Duodenal mucosa (tissue), 2 donors: ENCODE data around the gene MANEAL.
A peak's percentile ranks its signal among the peaks of the same experiment; 100 is the strongest.

ENCODE experiments used
- H3K27ac ChIP-seq: one replicate; pipeline ENCODE4 v1.7.0; 2013; ENCODE audit warnings: low read depth, low read length
- H3K27me3 ChIP-seq, 2 donors: one replicate each; pipeline ENCODE4 v1.7.0; 2013; ENCODE audit warnings: low read length in 2 of 2, control low read depth in 1 of 2; ENCODE audit not compliant: insufficient read depth in 2 of 2, control insufficient read depth in 1 of 2
- H3K36me3 ChIP-seq, 2 donors: one replicate each; pipeline ENCODE4 v1.7.0; 2013; ENCODE audit warnings: low read length in 2 of 2, control low read depth in 1 of 2; ENCODE audit not compliant: insufficient read depth in 2 of 2, control insufficient read depth in 1 of 2
- H3K4me1 ChIP-seq, 2 donors: one replicate each; pipeline ENCODE4 v1.7.0; 2013; ENCODE audit warnings: low read length in 2 of 2, control low read depth in 1 of 2; ENCODE audit not compliant: insufficient read depth in 2 of 2, control insufficient read depth in 1 of 2
- H3K4me3 ChIP-seq, 2 donors: one replicate each; pipeline ENCODE4 v1.7.0; 2013; ENCODE audit warnings: low read length in 2 of 2, low read depth in 1 of 2
- H3K9ac ChIP-seq, 2 donors: one replicate each; pipeline ENCODE4 v1.7.0; 2013; ENCODE audit warnings: low read length in 2 of 2, low read depth in 1 of 2
- H3K9me3 ChIP-seq, 2 donors: one replicate each; pipeline ENCODE4 v1.7.0; 2013; ENCODE audit warnings: low read length in 2 of 2, control low read depth in 1 of 2; ENCODE audit not compliant: control insufficient read depth in 1 of 2

MANEAL gene

DNA sequence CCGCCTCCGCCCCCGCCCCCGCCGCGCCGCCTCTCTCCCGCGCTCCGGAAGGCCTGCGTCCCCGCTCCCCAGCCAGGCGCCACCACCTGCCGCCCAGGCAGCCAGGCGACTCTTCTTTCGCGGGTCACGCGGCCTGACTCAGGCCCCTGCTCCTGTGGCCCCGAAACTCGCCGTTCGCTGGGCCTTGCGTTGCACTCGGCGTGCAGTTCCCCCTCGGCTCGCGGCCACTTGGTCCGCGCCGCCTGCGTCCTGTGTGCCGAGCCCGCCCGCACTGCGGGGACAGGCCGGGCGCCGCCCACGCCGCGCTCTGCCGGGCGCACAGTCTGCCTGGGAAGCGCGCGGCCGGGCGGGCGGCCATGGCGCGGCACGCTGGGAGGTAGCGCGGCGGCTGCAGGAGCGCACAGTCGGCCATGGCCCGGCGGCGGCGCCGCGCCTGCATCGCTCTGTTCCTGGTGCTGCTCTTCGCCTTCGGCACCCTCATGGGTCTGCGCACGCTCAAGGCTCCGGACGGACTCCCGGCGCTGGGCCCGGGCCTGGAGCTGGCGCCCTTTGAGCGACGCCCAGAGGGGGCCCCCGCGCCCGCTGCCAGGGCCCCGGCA is at the start of gene MANEAL:
Gene MANEAL (plus strand): TSS at position 75 of the 599 bp plus-strand sequence. CDS start 336 bp downstream, at position 411.
- Histone ChIP-seq H3K9me3 (no peaks in the 10 kb centered on the region), H3K9ac (no peak within 1 kb of the TSS), H3K27ac (no peak within 1 kb of the TSS)

GRCh38 chr1:37746806-37747205 is 46.8 kb upstream of the MANEAL start:
- no peaks in the 10 kb centered on the region for H3K9me3 ChIP-seq
- H3K27ac ChIP-seq, result no peak overlapping the region
- H3K36me3 ChIP-seq, result no peaks in the 10 kb centered on the region
- H3K4me1 ChIP-seq, result no peaks in the 10 kb centered on the region
- no peak overlapping the region for H3K9ac ChIP-seq
- H3K4me3 ChIP-seq, result no peak overlapping the region
- H3K27me3 ChIP-seq, result peaks cover under 1% of the 10 kb centered on the region in 2 donors

More for the DNA sequence above, at the start of gene MANEAL:
- Histone ChIP-seq H3K36me3 (peaks cover 0 to 4% of the 10 kb centered on the region in 2 donors), H3K4me3 (peak within 1 kb of the TSS; percentile 55 to 74), H3K4me1 (peaks cover 7 to 11% of the 10 kb centered on the region in 2 donors), H3K27me3 (peaks cover 0 to 4% of the 10 kb centered on the region in 2 donors)

DNA sequence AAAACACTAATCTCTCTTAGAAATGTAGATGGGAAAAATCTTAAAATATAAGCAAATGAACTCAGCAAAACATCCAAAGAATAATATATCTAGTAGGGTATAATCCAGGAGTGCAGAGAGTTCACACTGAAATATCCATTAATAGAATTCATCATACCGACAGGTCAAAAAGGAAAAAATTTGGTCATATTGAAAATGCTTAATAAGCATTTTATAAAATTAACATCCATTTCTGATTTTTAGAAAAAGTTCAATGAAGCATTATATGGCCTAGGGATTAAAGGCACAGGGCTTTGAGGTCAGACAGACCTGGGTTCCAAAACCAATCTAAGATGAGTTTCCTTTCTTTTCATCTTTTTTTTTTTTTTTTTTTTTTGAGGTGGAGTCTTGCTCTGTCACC is 45.1 kb upstream of the MANEAL start:
- Histone ChIP-seq H3K4me1 (peaks cover 0 to under 1% of the 10 kb centered on the region in 2 donors), H3K9ac (no peak overlapping the region), H3K9me3 (no peaks in the 10 kb centered on the region), H3K4me3 (no peak overlapping the region), H3K27ac (no peak overlapping the region), H3K36me3 (no peaks in the 10 kb centered on the region), H3K27me3 (peaks cover 7% of the 10 kb centered on the region in 2 donors)

- Histone ChIP-seq H3K36me3 (no peaks in the 10 kb centered on the region), H3K9ac (no peak overlapping the region)
These were observed 41.4 kb upstream of the MANEAL start for GRCh38 chr1:37752213-37752582.

GRCh38 chr1:37752583-37753471 is 40.8 kb upstream of the MANEAL start:
- Histone ChIP-seq H3K27me3 (peaks cover 18 to 27% of the 10 kb centered on the region in 2 donors), H3K27ac (no peak overlapping the region), H3K9ac (no peak overlapping the region), H3K36me3 (no peaks in the 10 kb centered on the region), H3K4me1 (peaks cover 0 to 6% of the 10 kb centered on the region in 2 donors), H3K4me3 (peak overlapping the region; percentile 62 to 69), H3K9me3 (no peaks in the 10 kb centered on the region)

More at GRCh38 chr1:37752213-37752582, 41.4 kb upstream of the MANEAL start:
- Histone ChIP-seq H3K4me3 (peak overlapping the region; percentile 62 to 69), H3K4me1 (peaks cover 0 to 6% of the 10 kb centered on the region in 2 donors), H3K27ac (no peak overlapping the region), H3K9me3 (no peaks in the 10 kb centered on the region), H3K27me3 (peaks cover 18 to 27% of the 10 kb centered on the region in 2 donors)

DNA sequence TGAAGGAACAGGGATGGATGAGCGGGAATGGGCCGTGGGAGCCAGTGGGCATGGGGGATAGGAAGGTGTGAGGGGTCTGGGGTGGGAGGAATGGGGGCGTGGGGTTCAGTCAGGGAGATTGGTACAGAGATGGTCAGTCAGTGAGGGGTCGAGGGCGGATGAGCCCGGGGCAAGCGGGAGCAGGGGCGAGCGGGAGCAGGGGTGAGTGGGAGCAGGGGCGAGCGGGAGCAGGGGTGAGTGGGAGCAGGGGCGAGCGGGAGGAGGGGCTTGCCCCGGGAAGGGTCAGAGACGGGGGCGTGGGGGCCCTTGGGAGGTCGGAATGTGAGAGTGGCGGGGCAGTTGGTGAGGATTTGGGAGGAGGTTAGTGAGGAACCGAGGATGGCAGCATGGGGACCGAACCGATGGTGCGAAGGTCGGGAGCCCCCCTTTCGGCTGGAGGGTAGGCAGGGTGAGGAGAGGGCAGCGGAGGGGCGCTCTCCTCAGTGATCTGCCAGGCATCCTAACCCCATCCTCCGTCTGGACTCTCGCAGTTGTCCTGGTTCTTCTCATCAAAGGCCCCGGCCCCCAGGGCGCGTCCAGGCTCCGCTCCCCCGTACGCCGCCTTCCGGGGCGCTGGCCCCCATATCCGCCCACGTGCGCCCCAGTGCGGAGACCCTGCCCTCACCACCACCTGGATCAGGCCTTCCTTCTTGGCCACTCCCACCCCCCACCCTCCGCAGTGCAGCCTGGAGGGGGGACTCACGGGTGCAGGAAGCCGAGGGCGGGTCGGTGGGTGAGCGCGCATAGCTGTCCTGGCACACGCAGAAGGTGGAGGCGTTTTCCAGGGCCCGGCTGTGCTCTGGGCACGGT is 40.0 kb upstream of the MANEAL start:
- Histone ChIP-seq H3K4me1 (peaks cover 0 to 6% of the 10 kb centered on the region in 2 donors), H3K9ac (no peak overlapping the region), H3K9me3 (no peaks in the 10 kb centered on the region), H3K36me3 (no peaks in the 10 kb centered on the region), H3K4me3 (no peak overlapping the region), H3K27me3 (peaks cover 23 to 27% of the 10 kb centered on the region in 2 donors), H3K27ac (no peak overlapping the region)

- Histone ChIP-seq H3K27me3 (peaks cover 28 to 29% of the 10 kb centered on the region in 2 donors), H3K9me3 (no peaks in the 10 kb centered on the region), H3K36me3 (no peaks in the 10 kb centered on the region), H3K4me1 (peaks cover 0 to 6% of the 10 kb centered on the region in 2 donors), H3K27ac (no peak overlapping the region), H3K9ac (no peak overlapping the region), H3K4me3 (no peak overlapping the region)
These were observed 38.4 kb upstream of the MANEAL start for GRCh38 chr1:37755290-37755689.

- no peaks in the 10 kb centered on the region for H3K36me3 ChIP-seq
- H3K4me1 ChIP-seq, result peaks cover 0 to 6% of the 10 kb centered on the region in 2 donors
- H3K27ac ChIP-seq, result no peak overlapping the region
- no peaks in the 10 kb centered on the region for H3K9me3 ChIP-seq
- no peak overlapping the region for H3K9ac ChIP-seq
- no peak overlapping the region for H3K4me3 ChIP-seq
- peaks cover 29 to 31% of the 10 kb centered on the region in 2 donors for H3K27me3 ChIP-seq
These were observed 37.6 kb upstream of the MANEAL start for GRCh38 chr1:37755951-37756560.

DNA sequence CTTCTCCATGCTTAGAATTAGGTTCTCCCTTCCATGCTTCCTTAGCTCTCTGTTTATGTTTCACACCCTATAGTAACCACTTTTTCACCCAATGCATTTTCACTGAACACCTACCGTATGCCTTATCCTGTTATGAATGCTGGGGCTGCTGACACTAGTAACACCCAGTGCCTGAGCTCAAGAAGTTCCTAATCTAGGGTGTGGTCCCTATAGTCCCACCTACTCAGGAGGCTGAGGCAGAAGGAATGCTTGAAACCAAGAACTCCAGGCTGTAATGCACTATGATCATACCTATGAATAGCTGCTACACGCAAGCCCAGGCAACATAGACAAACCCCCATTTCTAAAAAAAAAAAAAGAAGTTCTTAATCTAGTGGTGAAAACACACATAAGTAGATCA is 34.2 kb upstream of the MANEAL start:
- Histone ChIP-seq H3K27me3 (peaks cover 19 to 36% of the 10 kb centered on the region in 2 donors), H3K9ac (no peak overlapping the region)

More for the DNA sequence above, 34.2 kb upstream of the MANEAL start:
- H3K27ac ChIP-seq, result no peak overlapping the region
- no peaks in the 10 kb centered on the region for H3K9me3 ChIP-seq
- no peaks in the 10 kb centered on the region for H3K36me3 ChIP-seq
- no peaks in the 10 kb centered on the region for H3K4me1 ChIP-seq
- no peak overlapping the region for H3K4me3 ChIP-seq
